HG03159 (cell line): ENCODE results near the gene SGCD.
"Not testable (repeated sequence)": the region's sequence is repeated elsewhere in the genome, so short reads cannot be mapped to it uniquely, and the experiment has no call there.

Experiments used
- ATAC-seq: cut with Tn5 transposase; IDR thresholded peaks from one replicate; pipeline ENCODE4 v1.9.1; 2021; ENCODE audit warnings: mild to moderate bottlenecking, moderate library complexity; ENCODE audit not compliant: unreplicated experiment

SGCD gene

DNA sequence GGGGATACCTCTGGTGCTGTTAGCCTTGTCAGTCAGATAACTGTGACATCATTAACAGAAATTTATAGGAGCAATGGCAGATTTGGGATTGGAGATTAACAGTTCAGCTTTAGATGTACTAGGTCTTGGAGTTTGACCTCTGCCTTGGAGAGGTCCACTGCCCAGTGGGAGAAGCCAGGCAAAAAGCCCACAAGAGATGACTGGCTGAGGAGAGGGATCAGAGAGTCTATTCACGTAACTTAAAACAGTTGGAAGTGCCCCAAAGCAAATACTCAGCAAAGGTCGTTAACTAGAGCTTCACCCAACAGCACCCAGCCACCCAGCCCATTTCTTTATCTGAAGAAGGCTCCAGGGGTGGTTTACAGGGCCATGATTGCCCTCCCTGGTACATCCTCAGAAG lies 290.5 kb downstream of the SGCD start:
- no peak for ATAC-seq

DNA sequence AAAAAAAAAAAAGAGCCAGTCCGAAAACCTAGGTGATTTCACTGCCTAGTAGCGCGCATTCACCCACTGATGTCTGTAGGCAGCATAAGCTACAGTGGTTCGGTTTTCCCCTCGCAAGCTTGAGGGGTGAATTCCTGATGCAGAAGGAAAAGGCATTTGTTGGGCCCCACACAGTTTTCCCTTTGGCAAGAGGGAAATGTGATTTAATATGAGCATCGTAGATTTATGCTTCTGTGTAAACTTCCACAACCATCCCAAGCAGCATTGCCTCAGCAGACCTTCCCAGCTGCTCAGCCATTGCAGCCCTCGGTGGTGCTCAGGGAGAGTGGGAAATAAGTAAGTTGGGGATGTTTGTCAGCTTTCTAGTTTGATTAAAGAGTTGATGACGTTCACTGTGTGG lies 291.6 kb downstream of the SGCD start:
- ATAC-seq, result no peak

DNA sequence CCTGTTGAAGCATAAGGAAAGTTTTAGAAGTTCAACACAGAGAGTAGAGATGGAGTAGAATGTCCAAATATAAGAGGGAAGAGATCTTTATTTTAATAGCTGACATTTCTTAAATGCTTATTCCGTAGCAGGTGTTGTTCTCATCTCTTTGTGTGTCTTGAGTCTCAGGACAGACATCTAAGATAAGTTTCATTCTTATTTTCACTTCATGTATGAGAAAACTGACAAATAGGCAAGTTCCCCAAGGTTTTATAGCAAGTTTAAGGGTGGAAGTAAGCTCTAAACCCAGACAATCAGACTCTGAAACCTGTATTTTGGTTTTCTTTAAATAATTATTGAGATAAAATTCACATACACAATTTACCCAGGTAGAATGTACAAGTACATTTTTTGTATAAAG lies 294.8 kb downstream of the SGCD start:
- ATAC-seq, result no peak

DNA sequence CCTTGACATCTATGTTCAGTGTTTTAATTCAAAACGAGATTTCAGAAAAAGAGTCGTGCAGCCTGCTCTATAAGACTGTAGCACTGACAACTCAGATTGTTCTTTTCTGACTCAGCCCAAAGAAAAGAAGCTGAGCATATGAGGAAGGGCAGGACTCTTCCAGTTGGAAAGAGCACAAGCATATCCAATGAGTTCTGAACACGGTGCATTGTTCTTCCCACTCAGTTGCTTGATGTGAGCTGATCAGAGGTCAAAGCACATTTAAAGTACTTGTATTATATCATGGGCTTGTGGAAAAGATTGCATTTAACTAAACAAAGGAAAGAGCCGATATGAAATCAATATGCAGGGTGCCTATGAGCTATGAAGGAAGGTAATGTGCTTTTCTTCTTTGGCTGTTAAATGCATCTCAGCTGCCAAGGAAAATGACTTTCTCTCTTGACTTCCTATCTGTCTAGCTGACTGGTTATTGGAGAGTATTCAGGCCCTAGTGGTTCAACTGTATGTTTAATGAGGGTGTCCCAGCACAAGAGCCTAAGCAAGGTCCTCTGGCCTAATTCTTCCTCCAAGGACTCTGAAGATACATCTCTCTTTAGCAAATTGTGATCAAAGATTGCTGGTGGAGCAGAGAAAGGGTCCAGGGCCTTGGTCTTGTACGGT lies 296.5 kb downstream of the SGCD start:
- ATAC-seq, result no peak

DNA sequence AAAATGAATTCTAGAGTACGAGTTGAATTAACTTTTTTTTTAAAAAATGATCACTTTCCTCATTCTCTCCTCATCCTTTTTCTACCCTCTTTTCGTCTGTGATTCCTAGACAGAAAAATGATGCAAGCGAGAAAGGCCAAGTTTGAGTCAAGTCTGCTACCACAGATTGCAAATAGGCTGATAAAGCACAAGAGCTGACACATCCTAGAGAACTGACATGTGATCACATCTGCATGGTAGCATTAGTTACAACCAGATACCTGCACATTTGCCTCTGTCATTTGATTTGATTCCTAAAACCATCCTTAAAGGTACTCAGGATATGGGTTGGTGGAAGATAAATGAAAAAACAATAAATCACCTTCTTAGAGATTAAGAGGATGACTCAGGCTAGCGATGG lies 297.7 kb downstream of the SGCD start:
- ATAC-seq, result no peak

DNA sequence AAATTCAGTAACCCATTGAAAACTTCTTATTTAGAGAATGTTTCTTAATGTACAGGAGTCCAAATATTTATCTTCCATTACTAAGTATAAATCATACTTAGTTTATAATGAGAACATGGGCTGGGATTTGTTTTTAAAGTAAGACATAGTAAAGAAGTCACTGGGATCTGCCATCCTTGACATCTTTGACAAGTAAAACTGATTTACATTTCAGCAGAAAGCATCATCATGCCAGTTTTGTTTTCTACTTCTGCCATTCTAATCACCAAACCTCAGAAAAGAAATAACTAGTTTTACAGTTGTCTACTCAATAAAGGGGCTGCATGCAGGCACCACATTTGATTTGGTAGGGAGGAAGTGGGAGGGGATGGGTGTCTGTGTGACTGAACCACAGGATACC lies 301.5 kb downstream of the SGCD start:
- ATAC-seq, result no peak

DNA sequence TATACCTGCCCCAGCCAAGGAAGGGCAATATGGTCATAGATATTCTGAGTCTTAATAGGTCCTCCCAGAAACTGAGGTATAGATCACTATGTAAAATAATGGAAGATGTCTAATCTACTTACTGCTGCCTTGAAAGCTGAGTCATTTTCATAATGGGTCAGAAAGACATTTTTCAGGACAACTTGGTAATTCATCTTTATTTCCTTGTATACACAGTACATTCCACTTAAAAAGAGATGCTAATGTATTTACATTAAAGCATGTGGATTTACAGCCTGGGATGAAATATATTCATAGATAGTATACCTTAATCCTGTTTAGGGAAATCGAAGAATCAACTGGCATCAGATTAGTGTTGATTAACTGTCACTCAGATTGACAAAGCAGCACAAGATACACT lies 304.0 kb downstream of the SGCD start:
- no peak for ATAC-seq

DNA sequence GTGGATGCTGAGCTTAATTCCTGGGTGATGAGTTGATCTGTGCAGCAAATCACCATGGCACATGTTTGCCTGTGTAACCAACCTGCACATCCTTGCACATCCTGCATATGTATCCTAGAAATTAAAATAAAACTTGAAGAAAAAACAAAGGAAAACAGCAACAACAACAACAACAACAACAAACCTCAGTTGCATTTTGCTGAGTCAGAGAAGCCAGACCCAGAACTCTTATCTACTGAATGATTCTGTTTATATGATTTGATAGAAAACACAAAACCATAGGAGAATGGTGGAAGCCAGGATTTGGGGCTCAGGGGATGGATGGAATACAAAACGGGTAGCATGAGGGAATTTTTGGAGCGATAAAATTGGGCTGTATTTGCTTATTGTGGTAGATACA lies 307.3 kb downstream of the SGCD start:
- ATAC-seq, result no peak

DNA sequence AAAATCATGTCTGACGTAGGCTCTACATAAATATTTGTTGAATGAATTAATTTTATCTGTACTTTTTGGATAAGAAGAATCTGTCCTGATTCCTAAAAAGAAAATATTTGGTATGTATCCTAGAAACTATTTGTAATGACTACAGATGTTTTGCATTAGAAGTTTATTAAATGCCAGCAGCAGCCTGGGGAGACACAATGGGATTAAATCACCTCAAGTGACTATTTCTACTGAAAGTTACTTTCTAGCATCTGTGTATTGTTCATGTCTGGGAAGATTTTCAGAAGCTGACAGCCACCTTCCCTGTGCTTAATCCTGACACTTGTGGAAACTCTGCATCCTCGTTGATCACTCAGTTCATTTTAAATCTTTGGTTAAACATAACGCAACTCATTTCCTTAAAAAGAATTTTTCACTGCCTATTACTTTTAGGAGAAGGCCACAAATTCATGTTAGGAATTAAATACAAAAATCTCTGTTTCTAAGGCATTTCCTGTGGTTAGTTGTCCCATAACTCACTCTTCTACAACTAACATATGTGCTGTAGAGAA lies 313.8 kb downstream of the SGCD start:
- ATAC-seq, result no peak

DNA sequence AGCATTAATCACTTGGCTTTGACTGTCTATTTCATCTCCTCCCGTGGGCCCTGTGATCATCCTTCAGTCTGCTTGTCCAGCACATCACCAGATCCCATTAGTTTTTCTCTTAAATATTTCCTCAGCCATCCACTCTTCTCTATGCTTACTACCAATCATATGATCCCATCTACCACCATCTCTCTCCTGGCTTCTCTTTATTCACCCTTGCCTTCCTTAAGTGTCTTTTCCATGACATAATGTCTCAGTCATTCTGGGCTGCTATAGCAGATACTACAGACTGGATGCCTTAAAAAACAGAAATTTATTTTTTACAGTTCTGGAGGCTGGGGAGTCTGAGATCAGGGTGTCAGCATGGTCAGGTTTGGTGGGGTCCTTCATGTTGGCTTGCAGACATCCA lies 314.7 kb downstream of the SGCD start:
- ATAC-seq, result no peak

DNA sequence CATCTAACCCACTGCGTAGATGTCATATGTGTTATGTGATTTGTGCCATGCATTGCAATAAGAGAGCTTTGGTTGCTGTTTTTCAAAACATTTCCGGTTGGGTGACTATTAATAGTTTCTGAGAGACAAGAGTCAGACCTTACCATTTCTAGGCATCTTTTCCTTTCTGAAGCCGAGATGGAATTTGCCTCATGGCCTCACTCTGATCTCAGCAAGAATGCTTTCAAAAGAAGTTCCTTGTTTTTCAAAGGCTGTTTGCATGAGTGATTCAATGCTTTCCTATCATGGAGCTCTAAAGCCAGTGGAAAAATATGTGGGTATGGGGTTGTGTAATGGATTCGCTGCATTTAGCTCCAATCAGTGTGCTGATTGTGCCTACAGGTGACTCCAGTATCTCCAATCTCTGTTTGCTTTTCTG lies 320.1 kb downstream of the SGCD start:
- no peak for ATAC-seq

DNA sequence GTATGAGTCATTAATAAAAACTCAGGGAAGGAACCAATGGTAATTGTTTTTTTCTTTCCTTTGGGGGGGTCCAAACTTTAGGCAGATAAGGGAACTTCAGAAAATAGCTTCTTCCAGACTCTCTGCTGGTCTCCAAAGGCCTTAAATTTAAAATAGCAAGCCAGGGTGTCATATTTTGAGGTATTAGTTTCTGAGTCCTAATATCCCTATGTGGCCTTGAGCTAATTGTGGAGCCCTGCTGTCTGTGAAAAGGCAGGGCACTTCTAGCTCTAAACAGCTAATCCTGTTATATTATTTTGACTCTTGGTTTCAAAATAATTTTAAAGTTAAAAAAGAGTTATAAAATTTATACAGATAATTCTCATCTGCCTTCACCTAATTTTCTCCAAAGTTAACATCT lies 327.5 kb downstream of the SGCD start:
- ATAC-seq, result no peak

DNA sequence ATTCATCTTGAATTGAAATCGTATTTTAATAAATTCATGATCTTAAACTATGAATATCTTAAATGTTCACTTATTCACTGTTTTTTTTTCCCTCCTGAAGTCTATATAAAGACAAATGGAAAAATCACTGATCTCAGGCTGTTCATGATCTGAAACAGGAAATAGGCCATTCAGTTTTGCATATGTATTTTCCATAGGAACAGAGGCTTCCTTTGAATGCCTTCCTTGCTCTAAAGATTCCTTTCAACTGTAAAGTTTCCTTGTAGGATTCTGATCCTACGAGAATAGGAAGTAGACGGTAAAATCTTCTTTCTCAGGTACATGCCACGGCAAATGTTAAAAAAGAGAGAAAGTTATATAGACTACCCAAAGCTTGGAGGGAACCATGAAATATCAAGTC lies 328.8 kb downstream of the SGCD start:
- no peak for ATAC-seq

DNA sequence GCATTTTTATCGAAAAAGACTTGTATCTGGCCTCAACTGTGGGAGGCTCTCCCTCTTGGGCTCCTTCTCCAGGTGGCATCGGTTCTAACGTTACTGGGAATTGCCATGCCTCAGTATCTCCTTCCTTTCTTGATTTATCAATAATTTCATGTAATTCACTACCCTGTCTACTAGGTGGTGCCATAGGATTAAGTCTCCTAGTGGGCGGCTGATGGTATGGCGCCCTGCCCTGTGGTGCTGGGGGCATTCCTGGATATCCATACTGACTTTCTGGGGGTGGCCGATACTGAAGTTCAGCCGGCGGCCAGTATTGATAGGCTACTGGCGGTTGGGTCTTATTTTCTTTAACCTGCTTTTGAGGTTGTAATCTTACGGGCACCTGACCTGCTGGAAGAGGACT lies 337.9 kb downstream of the SGCD start:
- ATAC-seq, result not testable (repeated sequence)

DNA sequence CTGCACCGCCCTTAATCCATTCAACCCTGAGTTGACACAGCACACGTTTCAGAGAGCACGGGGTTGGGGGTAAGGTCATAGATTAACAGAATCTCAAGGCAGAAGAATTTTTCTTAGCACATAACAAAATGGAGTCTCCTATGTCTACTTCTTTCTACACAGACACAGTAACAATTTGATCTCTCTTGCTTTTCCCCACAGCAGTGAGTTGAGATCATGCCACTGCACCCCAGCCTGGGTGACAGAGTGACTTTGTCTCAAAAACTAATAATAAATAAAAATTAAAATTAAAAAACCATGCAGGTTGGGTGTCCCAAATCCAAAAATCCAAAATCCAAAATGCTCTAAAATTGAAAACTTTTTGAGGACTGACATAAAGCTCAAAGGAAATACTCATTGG lies 339.7 kb downstream of the SGCD start:
- ATAC-seq, result not testable (repeated sequence)

DNA sequence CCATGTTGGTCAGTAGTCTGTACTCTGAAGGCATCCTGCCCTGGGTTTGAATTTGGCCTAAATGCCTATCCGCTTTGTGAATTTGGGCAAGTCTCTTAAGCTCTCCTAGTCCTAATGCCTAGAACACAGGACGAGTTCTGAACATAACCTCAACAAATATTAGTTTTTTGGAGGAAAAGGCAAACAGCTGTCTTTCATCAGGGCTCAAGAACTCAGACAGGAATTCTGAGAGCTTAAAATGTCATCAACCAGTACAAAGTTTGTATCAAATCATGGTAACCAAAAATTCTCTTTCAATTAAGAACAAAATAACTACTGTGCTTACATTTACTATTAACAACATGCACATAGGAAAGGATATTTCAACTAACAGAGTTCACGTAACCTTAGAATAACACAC lies 340.7 kb downstream of the SGCD start:
- ATAC-seq, result no peak

DNA sequence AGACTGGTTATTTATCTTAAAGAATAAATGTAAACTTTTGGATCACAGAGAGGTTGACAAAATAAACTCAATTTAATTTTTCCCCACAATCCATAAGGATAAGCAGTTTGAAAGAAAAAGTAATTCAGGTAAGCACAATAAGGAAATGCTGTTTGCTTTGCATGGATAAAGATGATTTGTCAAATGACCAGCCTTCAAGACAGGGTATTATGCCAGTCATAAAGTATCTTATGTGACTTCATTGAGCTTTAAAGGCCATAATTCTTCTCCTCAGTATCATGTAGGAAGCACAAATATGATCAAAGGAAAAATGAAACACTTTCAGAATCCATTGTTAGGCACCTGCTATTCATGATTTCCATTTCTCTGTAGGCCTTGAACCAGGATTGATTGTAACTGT lies 342.5 kb downstream of the SGCD start:
- ATAC-seq, result no peak

DNA sequence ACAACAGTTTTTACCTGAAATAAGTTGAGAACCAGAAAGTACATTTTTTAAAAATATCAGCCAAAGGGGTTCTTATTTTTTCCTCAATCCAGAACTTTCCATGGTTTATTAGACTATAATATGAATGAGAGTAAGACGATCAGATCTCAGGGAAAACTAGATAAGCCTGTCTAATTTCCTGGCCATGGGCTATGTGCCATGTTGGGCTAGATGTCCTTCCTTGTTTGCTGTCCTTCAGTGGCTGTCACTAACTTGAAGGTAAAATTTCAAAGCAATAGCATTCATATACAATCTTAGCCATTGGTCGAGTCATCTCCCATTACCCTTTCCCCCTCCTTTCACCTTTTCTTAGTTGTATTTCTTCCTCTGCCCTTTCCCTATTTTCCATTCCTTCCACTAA lies 343.7 kb downstream of the SGCD start:
- ATAC-seq, result no peak

DNA sequence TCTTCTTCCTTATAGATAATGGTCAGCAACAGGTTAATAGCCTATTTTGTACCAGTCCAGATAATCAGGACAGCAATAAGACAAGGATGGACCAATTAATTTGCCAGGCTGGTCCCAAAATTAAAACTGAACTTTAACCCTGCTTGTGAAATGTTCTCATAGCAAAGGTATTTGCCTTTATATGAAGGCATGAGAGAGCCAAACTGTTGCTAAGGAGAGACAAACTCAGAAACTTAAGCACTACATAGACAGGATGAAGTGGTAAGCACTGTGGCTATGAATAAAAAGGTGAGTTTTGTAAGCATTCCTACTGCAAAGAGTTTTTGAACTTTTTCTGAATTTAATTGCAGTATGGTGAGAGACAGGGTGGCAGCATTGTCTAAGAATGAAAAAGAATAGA lies 348.4 kb downstream of the SGCD start:
- ATAC-seq, result no peak

DNA sequence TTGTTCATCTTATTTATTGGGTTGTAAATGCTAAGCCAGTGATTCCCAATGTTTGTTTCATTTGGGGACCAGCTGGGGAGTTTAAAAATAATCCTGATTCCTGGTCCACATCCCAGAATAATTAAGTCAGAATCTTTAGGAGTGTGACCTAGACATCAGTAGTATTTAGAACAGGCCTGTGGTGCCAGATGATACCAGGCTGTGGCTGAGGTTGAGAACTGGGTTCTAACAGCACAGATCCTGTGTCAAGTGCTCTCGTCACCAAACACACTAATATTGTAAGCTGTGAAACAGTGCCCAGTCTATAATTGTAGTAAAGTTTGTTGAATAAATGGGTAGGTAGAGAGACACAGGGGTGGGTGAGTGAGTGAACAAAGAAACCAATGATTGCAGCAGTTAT lies 351.0 kb downstream of the SGCD start:
- ATAC-seq, result no peak

DNA sequence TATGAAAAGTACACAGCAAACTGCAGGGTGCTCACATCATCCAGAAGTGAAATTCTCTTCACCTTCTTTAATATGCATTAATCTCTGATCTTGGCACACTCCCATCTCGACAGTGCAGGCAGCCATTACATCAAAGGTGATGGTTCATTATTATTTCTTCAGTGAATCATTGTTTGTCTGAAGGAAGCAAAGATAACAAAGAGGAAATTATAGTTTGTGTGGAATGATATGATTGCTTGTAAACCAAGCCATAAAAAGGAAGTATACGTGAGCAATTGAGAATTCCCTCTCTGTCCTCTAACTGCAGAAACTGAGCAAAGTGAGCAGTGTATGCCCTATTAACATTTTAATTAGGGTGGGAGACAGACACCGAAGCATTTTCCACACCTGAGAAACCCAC lies 351.5 kb downstream of the SGCD start:
- no peak for ATAC-seq

DNA sequence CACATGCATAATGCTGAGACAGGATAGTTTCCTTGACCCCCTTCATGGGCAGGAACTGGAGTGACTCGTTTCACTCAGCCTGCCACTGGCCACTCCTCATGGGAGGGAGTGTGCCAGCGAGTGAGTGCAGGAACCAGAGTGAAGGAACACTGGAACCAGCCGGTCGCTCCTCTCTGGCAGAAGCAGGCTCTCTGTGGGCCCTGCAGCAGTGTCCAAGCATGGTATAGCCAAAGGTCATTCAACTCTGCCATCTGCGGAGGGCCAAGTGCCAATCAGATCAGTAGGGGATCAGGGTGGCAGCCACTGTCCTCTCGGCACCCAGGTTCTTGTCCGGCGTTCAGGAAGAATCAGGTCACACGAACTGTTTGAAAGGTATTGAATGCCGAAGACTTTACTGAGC lies 353.9 kb downstream of the SGCD start:
- no peak for ATAC-seq

DNA sequence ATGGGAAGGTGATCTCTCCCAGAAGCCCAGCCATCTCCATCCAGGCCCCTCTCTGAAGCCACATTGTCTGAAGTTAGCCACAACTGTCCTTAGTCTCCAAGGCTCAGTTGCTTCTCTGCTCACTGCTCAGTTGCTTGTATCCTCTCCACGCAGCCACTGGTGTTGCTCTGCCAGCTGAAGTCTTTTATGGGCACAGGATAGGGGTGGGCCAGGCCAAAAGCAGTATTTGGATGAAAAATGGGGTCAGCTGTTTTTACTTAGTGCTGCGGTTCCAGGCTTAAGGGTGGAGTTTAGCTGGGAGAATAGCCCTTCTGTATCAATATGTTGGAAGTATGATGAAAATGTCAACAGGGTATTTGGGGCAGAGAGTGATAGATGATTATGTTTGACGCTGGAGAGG lies 354.3 kb downstream of the SGCD start:
- no peak for ATAC-seq
